ENCODE measurements around the gene KRTAP5-3.
"Not testable (repeated sequence)": the region's sequence is repeated elsewhere in the genome, so short reads cannot be mapped to it uniquely, and the experiment has no call there.

The KRTAP5-3 gene

GRCh38 chr11:1582909-1583308, 25.4 kb downstream of the KRTAP5-3 start:
- not testable (repeated sequence) for DNase-seq (ENCODE audit: low spot score)

- no peak for DNase-seq (ENCODE audit: low spot score)
Observed at GRCh38 chr11:1581976-1582375, 26.3 kb downstream of the KRTAP5-3 start.

- no peak for DNase-seq (ENCODE audit: low spot score)
Observed at GRCh38 chr11:1576825-1577224, 31.4 kb downstream of the KRTAP5-3 start.

GRCh38 chr11:1575756-1576155, 32.5 kb downstream of the KRTAP5-3 start:
- not testable (repeated sequence) for DNase-seq (ENCODE audit: low spot score)

- no peak for DNase-seq (ENCODE audit: low spot score)
Observed at GRCh38 chr11:1574933-1575242, 33.4 kb downstream of the KRTAP5-3 start.

- DNase-seq (ENCODE audit: low spot score) = peak; percentile 88
Observed at GRCh38 chr11:1574238-1574932, 33.9 kb downstream of the KRTAP5-3 start.

- DNase-seq (ENCODE audit: low spot score) = peak; percentile 42
Observed at GRCh38 chr11:1573903-1574237, 34.4 kb downstream of the KRTAP5-3 start.

DNA sequence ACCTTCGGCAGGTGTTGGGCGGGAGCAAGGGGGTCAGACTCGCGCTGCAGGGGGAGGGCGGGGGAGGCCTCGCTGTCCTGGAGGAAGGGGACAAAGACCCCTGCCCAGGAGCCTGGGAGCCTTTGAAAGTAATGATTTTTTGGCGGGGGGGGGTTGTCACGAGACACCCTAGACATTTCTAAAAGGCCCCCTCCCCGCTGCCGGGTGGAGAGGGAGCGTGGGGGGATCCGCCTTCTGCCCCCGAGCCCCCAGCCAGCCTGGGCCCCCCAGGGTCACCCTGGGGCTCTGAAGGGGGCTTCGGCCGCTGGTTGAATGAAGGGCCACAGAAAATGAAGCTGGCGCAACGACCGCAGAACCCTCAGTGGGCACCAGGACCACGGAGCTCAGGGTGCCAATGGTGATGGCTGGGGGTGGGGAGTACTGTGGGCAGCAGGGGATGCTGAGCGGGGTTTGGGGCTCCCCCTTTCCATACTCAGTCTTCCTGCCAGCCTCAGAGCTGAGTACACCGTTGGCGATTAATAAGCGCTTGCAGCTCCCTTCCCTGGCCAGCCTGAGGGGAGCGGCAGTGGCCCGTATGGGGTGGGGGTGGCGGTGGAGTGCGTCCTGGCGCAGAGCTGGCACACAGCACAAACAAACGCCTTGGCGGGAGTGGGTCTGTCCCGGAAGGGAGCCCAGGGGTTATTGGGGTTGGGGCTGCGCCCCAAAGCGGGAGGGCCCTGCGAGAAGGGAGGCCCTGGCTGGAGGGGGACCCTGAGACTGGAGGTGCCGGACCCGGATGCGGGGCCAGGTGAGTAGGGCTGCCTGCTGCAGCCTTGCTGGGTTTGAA, 35.0 kb downstream of the KRTAP5-3 start:
- DNase-seq (ENCODE audit: low spot score) = peak; percentile 44

GRCh38 chr11:1572197-1573076, 35.8 kb downstream of the KRTAP5-3 start, which contains the start of gene DUSP8:
Gene DUSP8 (minus strand): TSS chr11:1572271. CDS start chr11:1565826, 6,445 bp downstream.
- DNase-seq (ENCODE audit: low spot score) = peak; percentile 98

- no peak for DNase-seq (ENCODE audit: low spot score)
Observed at GRCh38 chr11:1571760-1572196, 36.5 kb downstream of the KRTAP5-3 start.

DNA sequence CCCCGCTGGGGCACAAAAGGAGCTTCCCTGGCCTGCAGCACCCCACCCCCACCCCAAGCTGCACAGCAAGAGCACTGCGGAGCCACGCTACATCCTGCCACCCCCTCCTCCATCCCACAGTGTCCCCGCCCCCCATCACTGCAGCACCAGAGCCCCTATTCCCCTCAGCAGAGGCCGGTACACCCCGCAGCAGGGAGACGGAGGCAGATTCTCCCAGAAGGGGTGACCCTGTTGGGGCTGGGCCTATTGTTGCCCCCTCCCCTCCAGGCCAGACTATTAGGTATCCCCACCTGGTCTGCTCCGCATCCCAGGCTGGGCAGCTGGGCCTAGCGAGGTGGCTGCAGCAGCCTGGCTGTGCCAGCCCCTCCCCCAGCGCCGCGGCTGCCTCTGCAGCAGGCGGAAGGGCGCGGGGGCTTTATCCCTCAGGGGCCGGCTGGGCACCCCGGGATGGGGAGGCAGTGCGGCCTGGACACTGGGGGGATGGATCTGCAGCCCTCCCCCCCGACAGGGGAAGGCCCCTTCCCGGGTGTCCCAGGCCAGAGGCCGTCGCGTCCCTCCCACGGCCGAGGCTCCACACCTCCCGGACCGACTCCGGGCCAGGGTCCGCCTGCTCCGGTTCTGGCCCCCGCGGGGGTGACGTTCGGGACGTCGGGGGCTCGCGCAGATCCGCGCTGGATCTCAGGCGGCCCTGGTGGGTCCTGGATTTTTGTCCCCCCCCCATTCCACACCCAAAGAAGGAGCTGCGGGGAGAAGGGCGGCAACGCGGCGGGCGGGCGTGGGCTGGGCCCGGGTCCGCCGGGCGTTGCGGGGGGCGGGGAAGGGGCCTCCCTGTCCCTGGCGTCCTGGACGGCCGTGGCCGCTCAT, 37.1 kb downstream of the KRTAP5-3 start:
- peak; percentile 51 for DNase-seq (ENCODE audit: low spot score)

DNA sequence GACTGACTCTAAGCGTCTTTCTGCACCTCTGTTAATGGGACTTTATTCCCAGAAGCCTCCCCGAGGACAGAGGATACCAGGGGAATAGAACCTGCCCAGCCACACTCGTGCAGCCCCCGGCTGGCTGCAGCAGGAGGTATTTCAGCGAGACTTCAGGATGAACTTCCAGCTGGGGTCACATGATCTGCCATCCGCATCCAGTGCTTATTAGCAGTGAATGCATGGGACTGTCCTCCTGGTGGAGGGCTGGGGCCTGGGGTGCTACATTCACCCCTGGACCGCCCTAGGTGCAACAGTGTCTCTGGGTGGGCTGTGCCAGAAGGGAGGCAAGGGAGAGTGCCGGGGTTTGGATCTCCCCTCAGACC, 37.8 kb downstream of the KRTAP5-3 start:
- no peak for DNase-seq (ENCODE audit: low spot score)

GRCh38 chr11:1570001-1570453, 38.2 kb downstream of the KRTAP5-3 start:
- DNase-seq (ENCODE audit: low spot score) = peak; percentile 2

DNA sequence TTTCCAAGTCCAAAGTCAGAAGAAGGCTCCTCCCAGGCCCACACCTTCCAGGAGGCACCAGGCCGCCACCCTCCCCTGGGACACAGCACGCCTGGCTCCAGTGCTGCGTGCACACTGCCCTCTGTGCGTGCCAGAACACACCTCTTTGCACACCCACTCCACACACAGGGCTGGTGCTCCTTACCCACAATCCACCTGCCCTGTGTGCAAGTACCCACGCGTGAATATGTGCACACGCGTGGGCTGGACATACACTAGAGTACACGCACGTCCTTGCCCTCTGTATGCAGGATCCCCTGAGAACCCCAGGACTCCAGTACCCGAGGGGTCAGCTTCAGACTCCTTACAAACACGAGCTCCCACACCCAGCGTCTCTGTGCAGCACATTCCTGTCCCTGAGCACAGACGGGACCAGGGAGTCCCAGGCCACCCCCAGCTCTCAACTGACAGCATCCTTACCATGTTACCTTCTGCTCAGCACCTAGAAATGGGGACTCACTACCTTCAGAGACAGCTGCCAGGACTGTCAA, 38.9 kb downstream of the KRTAP5-3 start:
- no peak for DNase-seq (ENCODE audit: low spot score)

DNA sequence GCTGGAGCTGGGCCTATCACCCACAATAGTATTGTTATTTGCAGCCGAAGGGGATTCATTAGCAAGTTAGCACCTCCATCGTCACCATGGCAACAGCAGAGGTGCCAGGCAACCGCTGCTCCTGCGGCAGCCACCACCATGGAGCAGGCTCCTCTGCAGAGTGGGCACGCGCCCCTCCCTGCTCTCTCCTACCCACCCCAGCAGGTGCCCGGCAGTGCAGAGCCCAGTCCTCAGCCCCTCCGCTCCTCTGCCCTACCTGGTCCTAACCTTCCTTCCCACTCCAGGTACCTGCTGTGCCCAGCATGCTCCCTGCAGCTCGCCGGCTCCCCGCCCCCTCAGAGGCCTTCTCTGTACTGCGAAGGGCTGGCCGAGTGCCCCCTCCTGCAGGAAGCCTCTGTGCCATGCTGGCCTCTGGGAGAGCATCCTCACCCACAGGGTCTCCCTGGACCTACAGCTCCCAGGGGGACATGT, 39.8 kb downstream of the KRTAP5-3 start:
- no peak for DNase-seq (ENCODE audit: low spot score)

DNA sequence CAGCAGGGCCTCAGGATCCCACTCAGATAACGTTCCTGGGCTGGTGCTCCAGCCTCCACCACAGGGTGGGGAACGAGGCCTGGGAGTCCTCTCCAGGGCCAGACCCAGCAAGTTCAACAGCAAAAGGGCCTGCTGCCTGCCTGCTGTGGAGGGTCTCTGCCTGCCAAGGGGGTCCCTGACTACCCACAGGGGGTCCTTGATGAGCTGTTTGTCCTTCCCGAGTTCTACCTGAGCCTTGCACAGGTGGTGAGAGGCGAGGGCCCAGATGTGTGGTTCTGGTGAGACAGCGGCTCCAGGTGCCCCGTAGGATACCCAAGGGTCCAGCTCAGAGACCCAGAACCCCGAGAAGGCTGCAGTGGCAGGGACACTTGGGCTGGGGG, 40.6 kb downstream of the KRTAP5-3 start:
- DNase-seq (ENCODE audit: low spot score) = no peak

DNA sequence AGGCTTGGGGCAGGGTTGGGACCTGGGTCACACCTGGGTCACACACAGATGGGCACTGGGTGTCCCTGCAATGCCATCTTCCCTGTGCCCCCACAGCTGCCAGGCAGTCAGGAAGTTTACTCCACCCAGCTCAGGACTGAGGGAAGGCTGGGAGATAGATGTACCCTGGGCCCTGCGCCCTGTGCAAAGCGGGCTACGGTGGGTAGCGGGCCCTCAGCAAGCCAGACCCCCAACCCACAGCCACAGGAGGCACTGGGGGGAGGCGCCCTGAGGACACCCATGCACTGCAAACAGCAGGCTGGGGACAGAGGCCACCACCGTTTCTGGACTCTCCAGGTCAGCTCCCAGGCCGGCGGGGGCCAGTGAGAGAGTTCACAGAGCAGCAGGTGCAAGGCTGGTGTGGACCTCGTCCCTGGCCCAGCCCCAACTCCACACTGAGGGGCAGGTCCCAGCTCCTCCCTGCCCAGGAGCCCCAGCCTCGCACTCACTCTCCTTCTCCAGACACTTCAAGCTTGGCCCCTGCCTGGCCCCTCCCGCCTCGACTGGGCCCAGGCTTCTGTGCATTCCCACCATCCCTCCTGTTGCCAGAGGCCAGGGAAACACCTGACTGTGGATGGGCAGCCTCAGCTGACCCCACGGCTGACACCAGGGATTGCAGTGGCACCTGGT, 41.1 kb downstream of the KRTAP5-3 start:
- DNase-seq (ENCODE audit: low spot score) = no peak

- DNase-seq (ENCODE audit: low spot score) = no peak
Observed at GRCh38 chr11:1566381-1567051, 41.7 kb downstream of the KRTAP5-3 start.

DNA sequence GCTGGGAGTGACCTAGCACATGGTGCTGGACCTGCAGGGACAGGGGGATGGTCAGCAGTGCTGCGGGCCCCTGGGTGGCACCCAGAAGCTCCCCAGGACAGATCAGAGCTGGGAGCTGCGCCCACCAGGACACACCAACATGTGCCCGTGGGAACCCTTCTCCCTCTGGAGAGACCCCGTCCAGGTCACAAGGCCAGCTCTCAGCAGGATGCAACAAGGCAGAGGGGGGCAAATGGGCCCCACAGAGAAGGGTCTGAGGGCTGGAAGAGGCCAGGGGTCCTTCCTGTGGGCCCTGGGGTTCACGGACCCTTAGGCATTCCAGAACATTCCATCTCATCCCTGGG, 42.4 kb downstream of the KRTAP5-3 start:
- DNase-seq (ENCODE audit: low spot score) = no peak
